ENCODE results near the gene TNFRSF11A.

TNFRSF11A gene

DNA sequence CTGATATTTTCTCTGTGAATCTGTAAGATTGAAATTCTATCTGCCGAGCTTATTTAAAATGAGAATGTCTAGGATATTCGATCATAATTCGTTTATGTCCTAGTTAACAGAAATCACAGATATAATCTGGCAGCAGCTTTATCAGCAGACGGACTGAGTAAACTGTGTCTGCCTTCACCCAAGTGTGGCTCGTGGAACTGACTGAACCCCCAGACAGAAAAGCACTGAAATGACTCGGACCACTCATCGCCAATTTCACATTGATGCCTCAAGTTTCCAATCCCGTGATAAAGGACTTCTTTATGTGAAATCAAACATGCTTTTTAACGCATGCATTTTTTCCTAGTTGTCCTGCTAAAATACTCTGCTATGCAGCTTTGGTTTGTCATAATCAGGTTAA is 15.9 kb downstream of the TNFRSF11A start:
- TF ChIP-seq, protein P1, sequence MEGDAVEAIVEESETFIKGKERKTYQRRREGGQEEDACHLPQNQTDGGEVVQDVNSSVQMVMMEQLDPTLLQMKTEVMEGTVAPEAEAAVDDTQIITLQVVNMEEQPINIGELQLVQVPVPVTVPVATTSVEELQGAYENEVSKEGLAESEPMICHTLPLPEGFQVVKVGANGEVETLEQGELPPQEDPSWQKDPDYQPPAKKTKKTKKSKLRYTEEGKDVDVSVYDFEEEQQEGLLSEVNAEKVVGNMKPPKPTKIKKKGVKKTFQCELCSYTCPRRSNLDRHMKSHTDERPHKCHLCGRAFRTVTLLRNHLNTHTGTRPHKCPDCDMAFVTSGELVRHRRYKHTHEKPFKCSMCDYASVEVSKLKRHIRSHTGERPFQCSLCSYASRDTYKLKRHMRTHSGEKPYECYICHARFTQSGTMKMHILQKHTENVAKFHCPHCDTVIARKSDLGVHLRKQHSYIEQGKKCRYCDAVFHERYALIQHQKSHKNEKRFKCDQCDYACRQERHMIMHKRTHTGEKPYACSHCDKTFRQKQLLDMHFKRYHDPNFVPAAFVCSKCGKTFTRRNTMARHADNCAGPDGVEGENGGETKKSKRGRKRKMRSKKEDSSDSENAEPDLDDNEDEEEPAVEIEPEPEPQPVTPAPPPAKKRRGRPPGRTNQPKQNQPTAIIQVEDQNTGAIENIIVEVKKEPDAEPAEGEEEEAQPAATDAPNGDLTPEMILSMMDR (IDR thresholded peaks at IDR 0.05), result no peak

DNA sequence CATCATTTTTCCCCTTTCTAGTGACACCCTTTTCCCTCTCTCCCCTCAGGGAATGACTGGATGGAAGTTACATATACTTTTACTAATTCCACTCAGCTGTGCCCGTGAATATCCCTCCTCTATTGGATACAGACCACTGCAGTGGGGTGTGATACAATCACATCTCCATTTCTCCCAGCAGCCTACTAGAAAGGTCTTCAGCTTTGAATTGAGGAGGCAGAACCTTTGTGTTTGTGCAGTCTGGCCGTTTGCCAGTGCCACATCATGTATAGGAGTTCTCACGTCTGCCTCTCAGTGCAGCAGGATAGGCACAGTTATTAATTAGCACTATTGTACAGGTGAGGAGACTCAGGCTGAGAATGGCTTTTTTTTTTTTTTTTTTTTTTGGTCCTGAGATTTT is 16.4 kb downstream of the TNFRSF11A start:
- TF ChIP-seq, protein P1 (IDR thresholded peaks at IDR 0.05), result no peak

DNA sequence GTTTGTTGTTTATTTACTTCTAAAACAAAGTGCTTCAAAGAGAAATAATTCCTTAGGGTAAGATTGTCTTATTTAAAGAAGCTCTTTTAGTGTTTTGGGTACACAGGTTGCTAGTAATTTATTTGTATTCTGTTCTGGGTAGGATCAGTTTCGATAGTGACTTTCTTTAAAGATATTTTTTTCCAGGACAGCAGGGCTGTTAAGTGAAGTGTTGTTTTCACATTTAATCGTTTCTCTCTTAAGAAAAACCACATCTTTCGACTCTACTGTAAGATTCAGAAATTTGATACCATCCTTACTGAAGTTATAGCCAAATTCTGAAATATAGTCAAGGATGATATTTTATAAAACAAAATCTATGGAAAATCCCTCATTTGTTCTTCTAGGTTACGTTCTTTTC is 17.8 kb downstream of the TNFRSF11A start:
- TF ChIP-seq, protein P1 (IDR thresholded peaks at IDR 0.05), result no peak

DNA sequence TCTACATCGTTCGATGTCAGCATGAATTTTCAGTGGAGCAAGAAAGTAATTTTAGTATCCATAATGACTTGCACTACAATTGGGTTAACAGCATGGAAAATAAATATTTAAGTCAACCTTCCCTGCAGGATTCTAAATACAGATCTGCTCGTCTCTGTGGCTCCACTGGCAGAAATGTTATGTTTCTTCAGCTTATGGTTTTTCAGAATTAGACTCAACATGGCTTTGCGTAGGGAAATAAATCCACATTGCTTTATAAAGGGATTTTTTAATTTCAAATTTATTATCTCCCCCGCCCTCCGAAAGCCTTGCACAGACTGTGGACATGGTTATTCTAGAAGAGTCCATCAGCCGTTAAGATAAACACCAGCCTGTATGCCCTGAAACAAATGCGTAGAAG is 18.2 kb downstream of the TNFRSF11A start:
- TF ChIP-seq, protein P1 (IDR thresholded peaks at IDR 0.05), result no peak

DNA sequence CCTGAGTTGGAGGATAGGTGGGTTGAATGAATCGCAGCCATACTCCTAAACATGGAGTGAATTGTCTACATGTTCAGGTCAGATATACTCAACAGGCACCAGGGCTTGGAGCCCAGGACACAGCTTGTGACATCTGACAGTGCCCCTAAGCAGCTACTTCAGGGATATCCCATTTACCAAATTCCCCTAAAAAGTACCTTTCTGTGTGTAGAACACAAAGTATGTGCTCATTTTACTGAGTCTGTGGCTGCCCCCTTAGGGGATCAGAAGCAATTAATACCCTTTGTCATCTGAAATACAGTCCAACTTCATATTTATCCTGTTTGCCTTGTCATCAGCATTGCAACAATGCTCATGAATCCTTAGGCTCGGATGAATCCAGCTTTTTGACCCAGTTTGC is 20.8 kb downstream of the TNFRSF11A start:
- TF ChIP-seq, protein P1 (IDR thresholded peaks at IDR 0.05), result no peak

DNA sequence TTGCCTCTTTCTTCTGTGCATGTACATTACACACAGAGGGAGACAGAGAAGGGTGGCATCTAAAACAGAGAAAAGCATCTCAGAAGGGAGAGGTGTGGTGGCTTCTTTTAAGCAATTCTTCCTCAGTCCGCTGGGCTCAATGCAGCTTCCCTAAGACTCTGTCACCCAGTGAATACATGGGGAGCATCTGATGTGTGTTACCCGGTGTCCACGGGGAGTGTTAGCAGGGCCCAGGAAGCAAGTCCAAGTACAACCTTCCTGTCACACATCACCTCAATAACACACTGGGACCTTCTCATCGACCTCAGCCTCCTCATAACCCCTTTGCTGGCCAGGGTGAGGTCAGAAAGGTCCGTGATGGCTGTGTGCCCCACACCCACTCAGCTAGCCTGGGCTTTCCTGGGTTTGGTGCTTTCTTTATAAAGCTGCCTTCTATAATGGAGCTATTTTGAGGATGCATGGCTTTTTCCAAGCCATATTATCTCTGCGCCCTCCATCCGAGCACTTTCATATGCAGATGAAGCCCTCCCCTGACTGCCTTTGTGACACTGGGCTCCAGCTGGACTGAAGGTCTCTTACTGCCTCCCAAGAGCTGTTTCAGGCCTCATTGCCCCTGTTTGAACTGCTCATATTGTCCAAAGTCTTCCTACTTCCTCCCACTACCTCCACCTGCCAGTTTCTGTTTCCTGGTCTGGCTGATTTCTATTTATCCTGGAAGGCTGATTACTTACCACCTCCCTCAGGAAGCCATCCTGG is 21.4 kb downstream of the TNFRSF11A start:
- TF ChIP-seq, protein P1 (IDR thresholded peaks at IDR 0.05), result no peak

DNA sequence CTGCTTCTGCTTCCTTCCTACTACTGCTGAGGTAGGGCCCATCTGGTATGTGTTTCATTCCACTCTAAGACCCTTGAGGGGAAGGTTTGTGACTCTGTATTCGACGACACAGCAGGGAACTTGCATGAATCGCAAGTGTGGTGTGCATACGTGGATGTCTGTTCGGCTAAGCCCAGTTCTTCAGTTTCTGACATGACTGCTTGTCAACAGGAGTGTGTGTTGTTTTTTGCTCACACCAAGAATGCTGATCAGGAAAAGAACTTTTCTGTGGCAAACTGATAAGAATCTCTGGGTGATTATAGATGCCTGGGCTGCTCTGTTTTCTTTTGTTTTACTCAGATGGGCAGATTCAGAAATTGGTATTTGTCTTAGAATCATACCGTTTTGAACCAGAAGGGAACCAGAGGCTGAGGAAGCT is 22.0 kb downstream of the TNFRSF11A start:
- TF ChIP-seq, protein P1 (IDR thresholded peaks at IDR 0.05), result no peak

DNA sequence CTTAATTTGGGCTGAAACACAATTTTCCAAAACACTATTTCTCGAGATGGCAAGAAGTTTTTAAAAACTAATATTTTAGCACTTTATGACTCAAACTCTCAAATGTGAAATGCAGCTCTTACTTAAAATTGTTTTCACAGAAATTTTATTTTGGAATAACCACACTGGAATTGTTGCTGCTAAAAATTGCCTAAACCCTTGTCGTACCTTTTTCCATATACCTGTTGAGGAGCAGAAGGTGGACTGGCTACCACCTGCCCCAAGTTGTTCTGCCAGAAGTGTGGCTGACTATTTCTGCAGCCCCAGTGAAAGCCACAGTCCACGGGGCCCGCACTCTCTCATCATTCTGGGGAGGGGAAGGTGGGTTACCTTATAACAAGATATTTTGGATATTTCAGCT is 23.4 kb downstream of the TNFRSF11A start:
- TF ChIP-seq, protein P1 (IDR thresholded peaks at IDR 0.05), result no peak

Measured in LNCAP (cell line).